ENCODE results near the gene LPAR4.

The LPAR4 gene

DNA sequence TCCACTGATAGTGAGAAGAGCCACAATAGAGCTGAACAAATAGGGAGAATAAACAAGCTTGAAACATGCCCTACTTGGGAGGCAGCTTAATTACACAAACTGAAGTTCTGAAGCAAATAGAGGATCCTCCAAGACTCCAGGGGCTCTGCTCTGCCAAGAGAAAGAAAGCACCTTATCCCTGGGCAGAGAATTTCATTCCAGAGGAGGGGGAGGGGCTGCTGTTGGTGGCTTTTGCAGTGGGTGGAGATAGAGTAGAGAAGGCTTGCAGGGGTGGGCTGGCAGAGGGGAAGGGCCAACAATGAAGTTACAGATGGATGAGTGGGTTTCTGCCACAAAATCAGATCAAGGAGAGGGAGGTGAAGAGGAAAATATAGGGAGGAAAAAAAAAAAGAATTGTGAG is 1.0 kb upstream of the LPAR4 start:
- no peak overlapping the region for H3K27ac ChIP-seq
- TF ChIP-seq, protein P1, sequence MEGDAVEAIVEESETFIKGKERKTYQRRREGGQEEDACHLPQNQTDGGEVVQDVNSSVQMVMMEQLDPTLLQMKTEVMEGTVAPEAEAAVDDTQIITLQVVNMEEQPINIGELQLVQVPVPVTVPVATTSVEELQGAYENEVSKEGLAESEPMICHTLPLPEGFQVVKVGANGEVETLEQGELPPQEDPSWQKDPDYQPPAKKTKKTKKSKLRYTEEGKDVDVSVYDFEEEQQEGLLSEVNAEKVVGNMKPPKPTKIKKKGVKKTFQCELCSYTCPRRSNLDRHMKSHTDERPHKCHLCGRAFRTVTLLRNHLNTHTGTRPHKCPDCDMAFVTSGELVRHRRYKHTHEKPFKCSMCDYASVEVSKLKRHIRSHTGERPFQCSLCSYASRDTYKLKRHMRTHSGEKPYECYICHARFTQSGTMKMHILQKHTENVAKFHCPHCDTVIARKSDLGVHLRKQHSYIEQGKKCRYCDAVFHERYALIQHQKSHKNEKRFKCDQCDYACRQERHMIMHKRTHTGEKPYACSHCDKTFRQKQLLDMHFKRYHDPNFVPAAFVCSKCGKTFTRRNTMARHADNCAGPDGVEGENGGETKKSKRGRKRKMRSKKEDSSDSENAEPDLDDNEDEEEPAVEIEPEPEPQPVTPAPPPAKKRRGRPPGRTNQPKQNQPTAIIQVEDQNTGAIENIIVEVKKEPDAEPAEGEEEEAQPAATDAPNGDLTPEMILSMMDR (conservative IDR thresholded peaks at IDR 0.05), result no peak

DNA sequence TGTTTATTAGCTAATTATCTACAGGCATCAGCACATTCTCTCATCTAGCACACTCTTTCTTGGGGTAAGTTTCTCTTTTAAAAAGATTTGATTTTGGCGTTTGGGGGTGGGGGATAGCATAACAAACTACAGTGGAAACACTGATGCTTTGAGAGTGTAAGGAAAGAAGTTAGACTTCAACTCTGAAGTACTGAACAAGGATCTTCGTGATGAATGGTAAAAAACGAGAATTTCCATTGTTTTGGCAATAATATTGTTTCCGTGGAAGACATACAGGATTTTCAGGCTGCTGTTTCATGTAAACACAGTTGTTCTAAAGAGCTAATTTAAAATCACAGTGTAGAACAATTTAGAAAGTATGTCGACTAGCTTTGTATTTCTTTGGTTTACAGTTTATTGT is 451 bp downstream of the LPAR4 start:
- no peak overlapping the region for H3K27ac ChIP-seq
- TF ChIP-seq, protein P1 (conservative IDR thresholded peaks at IDR 0.05), result no peak

DNA sequence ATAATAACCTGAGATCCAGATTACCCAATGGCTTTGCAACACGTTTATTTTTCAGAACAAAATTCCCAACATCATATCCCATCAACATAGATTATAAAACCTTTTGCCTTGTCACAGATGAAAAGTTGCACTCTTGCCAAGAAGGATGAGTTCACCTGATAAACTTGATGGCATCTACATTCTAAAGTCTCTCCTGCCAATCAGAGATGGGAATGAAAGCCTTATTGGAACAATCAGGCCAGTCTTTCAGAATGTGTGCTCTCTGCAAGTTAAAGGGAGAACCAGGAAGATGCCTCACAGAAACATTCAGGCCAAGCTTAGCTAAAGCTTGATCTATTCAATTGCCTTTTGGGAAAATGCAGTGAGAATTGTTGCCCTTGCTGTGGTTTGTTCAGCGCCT is 1.3 kb downstream of the LPAR4 start:
- TF ChIP-seq, protein P1 (conservative IDR thresholded peaks at IDR 0.05), result no peak
- no peak overlapping the region for H3K27ac ChIP-seq

DNA sequence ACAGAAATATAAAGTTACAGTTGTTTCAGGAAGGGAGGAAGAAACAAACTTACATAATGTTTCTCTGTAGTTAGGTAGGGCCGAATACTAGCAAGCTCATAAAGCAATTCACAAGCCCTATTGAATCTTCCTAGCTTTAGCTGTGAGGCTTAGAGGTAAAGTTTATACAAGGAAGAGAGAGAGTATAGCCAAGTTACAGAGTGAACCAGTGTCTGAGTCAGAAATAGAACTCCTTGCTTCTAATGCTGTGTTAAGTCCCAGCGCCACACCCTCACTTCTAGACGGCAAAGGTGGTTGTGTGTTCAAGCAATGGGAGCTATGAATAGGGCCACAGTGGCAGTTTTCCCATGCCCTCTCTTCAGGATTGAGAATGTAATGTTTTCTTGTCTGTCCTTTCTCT is 6.1 kb downstream of the LPAR4 start:
- TF ChIP-seq, protein P1 (conservative IDR thresholded peaks at IDR 0.05), result no peak
- H3K27ac ChIP-seq, result no peak overlapping the region

DNA sequence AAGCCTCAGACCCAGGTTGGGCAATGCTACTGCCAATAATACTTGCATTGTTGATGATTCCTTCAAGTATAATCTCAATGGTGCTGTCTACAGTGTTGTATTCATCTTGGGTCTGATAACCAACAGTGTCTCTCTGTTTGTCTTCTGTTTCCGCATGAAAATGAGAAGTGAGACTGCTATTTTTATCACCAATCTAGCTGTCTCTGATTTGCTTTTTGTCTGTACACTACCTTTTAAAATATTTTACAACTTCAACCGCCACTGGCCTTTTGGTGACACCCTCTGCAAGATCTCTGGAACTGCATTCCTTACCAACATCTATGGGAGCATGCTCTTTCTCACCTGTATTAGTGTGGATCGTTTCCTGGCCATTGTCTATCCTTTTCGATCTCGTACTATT is 7.4 kb downstream of the LPAR4 start:
- no peak overlapping the region for H3K27ac ChIP-seq
- TF ChIP-seq, protein P1 (conservative IDR thresholded peaks at IDR 0.05), result no peak

DNA sequence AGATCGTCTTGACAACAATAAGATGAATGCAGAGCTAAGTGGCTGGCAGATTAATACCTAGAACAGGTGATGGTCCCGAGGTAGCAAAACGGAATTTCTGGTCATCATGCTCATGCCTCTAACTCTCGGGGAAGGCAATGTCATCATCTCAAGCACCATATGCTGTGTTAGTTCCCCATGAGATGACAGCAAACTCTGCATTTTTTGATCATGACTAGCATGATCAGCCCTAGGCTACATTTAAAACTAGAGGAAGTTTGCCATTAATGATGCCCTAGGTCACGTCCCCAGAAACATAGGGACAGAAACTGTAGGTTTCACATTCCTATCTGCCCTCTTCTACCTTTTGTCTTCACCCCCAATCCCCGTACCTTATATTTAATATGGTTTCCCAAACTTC is 11.6 kb downstream of the LPAR4 start:
- H3K27ac ChIP-seq, result no peak overlapping the region
- TF ChIP-seq, protein P1 (conservative IDR thresholded peaks at IDR 0.05), result no peak

DNA sequence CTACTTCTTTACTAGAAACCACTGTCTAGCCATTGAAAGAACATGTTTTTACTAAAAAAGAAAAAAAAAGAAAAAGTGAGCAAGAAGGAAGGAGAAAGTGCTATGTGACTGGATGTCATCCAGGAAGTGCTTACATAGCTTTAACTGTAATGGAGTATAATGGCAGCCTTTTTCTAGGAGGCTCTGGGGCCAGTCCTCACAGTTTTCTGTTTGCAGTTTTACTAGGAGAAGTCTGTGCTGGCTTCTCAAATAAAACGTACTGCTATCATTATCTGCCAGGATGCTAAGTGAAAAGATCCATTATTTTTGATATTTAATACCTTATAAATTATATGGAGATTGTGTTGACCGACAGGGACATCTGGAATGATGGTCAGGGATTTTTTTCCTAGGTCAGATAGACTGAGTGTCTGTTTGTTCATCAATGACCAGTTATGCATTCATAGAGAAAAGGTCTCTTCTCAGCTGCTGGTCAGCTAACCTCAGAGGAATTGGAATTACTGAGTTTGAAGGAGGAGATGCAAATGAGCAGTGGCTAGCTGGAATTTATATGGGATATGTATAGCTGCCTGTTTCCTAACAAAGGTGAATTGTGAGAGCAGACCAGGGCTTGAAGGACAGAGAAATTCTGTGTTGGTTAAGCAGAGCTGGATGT is 21.7 kb downstream of the LPAR4 start:
- no peak overlapping the region for H3K27ac ChIP-seq
- TF ChIP-seq, protein P1 (conservative IDR thresholded peaks at IDR 0.05), result no peak

Data from VCaP (cell line).